HAP-1 (cell line): ENCODE measurements around the gene FOXN3.

ENCODE experiments used
- DNase-seq, 2 experiments: peaks; one replicate each; pipeline ENCODE4 v3.0.0-alpha.2; 2016 to 2020; ENCODE audit warnings: low spot score in 2 of 2
- H3K27me3 ChIP-seq: fragments of 250-450 bp; sonication (Bioruptor Pico); 2 replicates; pipeline ENCODE4 v1.5.1; 2020; ENCODE audit warnings: low read depth, mild to moderate bottlenecking, moderate library complexity
- H3K36me3 ChIP-seq: fragments of 250-450 bp; sonication (Bioruptor Pico); replicated peaks from 2 replicates; pipeline ENCODE4 v1.5.1; 2020; ENCODE audit warnings: mild to moderate bottlenecking
- H3K4me1 ChIP-seq: fragments of 250-450 bp; sonication (Bioruptor Pico); 2 replicates; pipeline ENCODE4 v1.5.1; 2020; ENCODE audit warnings: mild to moderate bottlenecking
- H3K4me3 ChIP-seq: fragments of 250-450 bp; sonication (Bioruptor Pico); 2 replicates; pipeline ENCODE4 v1.5.1; 2020; ENCODE audit warnings: mild to moderate bottlenecking, moderate library complexity
- H3K9me3 ChIP-seq: fragments of 250-450 bp; sonication (Bioruptor Pico); 2 replicates; pipeline ENCODE4 v1.5.1; 2020; ENCODE audit warnings: mild to moderate bottlenecking, moderate library complexity
- in situ Hi-C: fragments of 300-500 bp; cut with MboI; formaldehyde crosslinking; loops from 3 replicates; pipeline ENCODE4 v1.14.3; 2020; ENCODE audit warnings: low sequenced_read_pairs, inconsistent platforms, mixed read lengths

The FOXN3 gene

GRCh38 chr14:89231426-89232113 lies 185.5 kb downstream of the FOXN3 start:
- no peak for DNase-seq
- Histone ChIP-seq H3K4me1 (no peaks in the 10 kb centered on the region), H3K4me3 (no peak overlapping the region), H3K9me3 (no peaks in the 10 kb centered on the region), H3K27me3 (no peaks in the 10 kb centered on the region), H3K36me3 (no peaks in the 10 kb centered on the region)
- in situ Hi-C loops: no loop called here

GRCh38 chr14:89228921-89229639 lies 188.0 kb downstream of the FOXN3 start:
- Histone ChIP-seq H3K9me3 (no peaks in the 10 kb centered on the region), H3K4me1 (no peaks in the 10 kb centered on the region), H3K4me3 (no peak overlapping the region), H3K27me3 (no peaks in the 10 kb centered on the region), H3K36me3 (no peaks in the 10 kb centered on the region)
- in situ Hi-C loops: no loop called here
- no peak for DNase-seq

GRCh38 chr14:89227496-89227836 lies 189.6 kb downstream of the FOXN3 start:
- in situ Hi-C loops: no loop called here
- H3K9me3 ChIP-seq: no peaks in the 10 kb centered on the region
- no peak overlapping the region for H3K4me3 ChIP-seq
- no peaks in the 10 kb centered on the region for H3K36me3 ChIP-seq
- H3K27me3 ChIP-seq: no peaks in the 10 kb centered on the region
- DNase-seq: no peak
- H3K4me1 ChIP-seq: no peaks in the 10 kb centered on the region

GRCh38 chr14:89226801-89227495 lies 190.1 kb downstream of the FOXN3 start:
- no peaks in the 10 kb centered on the region for H3K27me3 ChIP-seq
- DNase-seq: no peak
- H3K9me3 ChIP-seq: no peaks in the 10 kb centered on the region
- no peaks in the 10 kb centered on the region for H3K36me3 ChIP-seq
- in situ Hi-C loops: no loop called here
- no peaks in the 10 kb centered on the region for H3K4me1 ChIP-seq
- H3K4me3 ChIP-seq: no peak overlapping the region

GRCh38 chr14:89225607-89226006 lies 191.4 kb downstream of the FOXN3 start:
- in situ Hi-C loops: no loop called here
- Histone ChIP-seq H3K27me3 (no peaks in the 10 kb centered on the region), H3K9me3 (no peaks in the 10 kb centered on the region), H3K36me3 (no peaks in the 10 kb centered on the region), H3K4me3 (no peak overlapping the region), H3K4me1 (no peaks in the 10 kb centered on the region)
- no peak for DNase-seq

GRCh38 chr14:89221109-89221810 lies 195.8 kb downstream of the FOXN3 start:
- H3K9me3 ChIP-seq: no peaks in the 10 kb centered on the region
- no peaks in the 10 kb centered on the region for H3K27me3 ChIP-seq
- in situ Hi-C loops: no loop called here
- no peak for DNase-seq
- no peak overlapping the region for H3K4me3 ChIP-seq
- H3K4me1 ChIP-seq: no peaks in the 10 kb centered on the region
- no peaks in the 10 kb centered on the region for H3K36me3 ChIP-seq

GRCh38 chr14:89219051-89219450 lies 198.0 kb downstream of the FOXN3 start:
- H3K36me3 ChIP-seq: no peaks in the 10 kb centered on the region
- no peak for DNase-seq
- no peaks in the 10 kb centered on the region for H3K27me3 ChIP-seq

GRCh38 chr14:89217891-89218290 lies 199.1 kb downstream of the FOXN3 start:
- Histone ChIP-seq H3K36me3 (no peaks in the 10 kb centered on the region), H3K4me3 (no peak overlapping the region), H3K4me1 (no peaks in the 10 kb centered on the region), H3K27me3 (no peaks in the 10 kb centered on the region), H3K9me3 (no peaks in the 10 kb centered on the region)
- in situ Hi-C loops: no loop called here
- DNase-seq: no peak

More at GRCh38 chr14:89219051-89219450, 198.0 kb downstream of the FOXN3 start:
- H3K9me3 ChIP-seq: no peaks in the 10 kb centered on the region
- in situ Hi-C loops: no loop called here
- no peak overlapping the region for H3K4me3 ChIP-seq
- no peaks in the 10 kb centered on the region for H3K4me1 ChIP-seq

GRCh38 chr14:89215531-89215930 lies 201.5 kb downstream of the FOXN3 start:
- Histone ChIP-seq H3K4me3 (no peak overlapping the region), H3K4me1 (no peaks in the 10 kb centered on the region), H3K9me3 (no peaks in the 10 kb centered on the region), H3K27me3 (no peaks in the 10 kb centered on the region), H3K36me3 (no peaks in the 10 kb centered on the region)
- DNase-seq: no peak
- in situ Hi-C loops: no loop called here

- Histone ChIP-seq H3K36me3 (no peaks in the 10 kb centered on the region), H3K9me3 (no peaks in the 10 kb centered on the region), H3K4me1 (peaks cover under 1% of the 10 kb centered on the region), H3K27me3 (no peaks in the 10 kb centered on the region), H3K4me3 (no peak overlapping the region)
- DNase-seq: no peak
- in situ Hi-C loops: no loop called here
These were observed 201.9 kb downstream of the FOXN3 start for GRCh38 chr14:89215114-89215513.

- in situ Hi-C loops: no loop called here
- no peaks in the 10 kb centered on the region for H3K9me3 ChIP-seq
- H3K4me1 ChIP-seq: peaks cover 7% of the 10 kb centered on the region
- no peaks in the 10 kb centered on the region for H3K36me3 ChIP-seq
- DNase-seq: no peak
- no peaks in the 10 kb centered on the region for H3K27me3 ChIP-seq
- H3K4me3 ChIP-seq: no peak overlapping the region
These were observed 202.6 kb downstream of the FOXN3 start for GRCh38 chr14:89214221-89214965.

GRCh38 chr14:89212386-89213235 lies 204.4 kb downstream of the FOXN3 start:
- H3K4me1 ChIP-seq: peaks cover 13% of the 10 kb centered on the region
- H3K27me3 ChIP-seq: no peaks in the 10 kb centered on the region
- in situ Hi-C loops: no loop called here
- H3K9me3 ChIP-seq: no peaks in the 10 kb centered on the region
- H3K4me3 ChIP-seq: no peak overlapping the region
- H3K36me3 ChIP-seq: no peaks in the 10 kb centered on the region
- DNase-seq: no peak

GRCh38 chr14:89209558-89209957 lies 207.5 kb downstream of the FOXN3 start:
- H3K4me1 ChIP-seq: peaks cover 13% of the 10 kb centered on the region
- H3K4me3 ChIP-seq: no peak overlapping the region
- H3K27me3 ChIP-seq: no peaks in the 10 kb centered on the region
- no peaks in the 10 kb centered on the region for H3K9me3 ChIP-seq
- no peak for DNase-seq
- in situ Hi-C loops: no loop called here
- H3K36me3 ChIP-seq: no peaks in the 10 kb centered on the region
